Esophagus (tissue), 2 donors: ENCODE data around the gene TNFRSF13B. TPM values are rescaled to one million over a fixed set of nuclear protein-coding genes. Genes with fewer than 3 reads are reported as not detected.
"Not testable (repeated sequence)": the region's sequence is repeated elsewhere in the genome, so short reads cannot be mapped to it uniquely, and the experiment has no call there.

ENCODE experiments used
- H3K27ac ChIP-seq, 2 donors: one replicate each; pipeline ENCODE4 v1.5.1; 2013; ENCODE audit warnings: low read depth in 2 of 2, mild to moderate bottlenecking in 2 of 2, inconsistent platforms in 1 of 2, low read length in 1 of 2, moderate library complexity in 1 of 2
- H3K27me3 ChIP-seq, 2 donors: one replicate each; pipeline ENCODE4 v1.6.1; 2013; ENCODE audit warnings: low read length in 2 of 2, control low read depth in 1 of 2, mild to moderate bottlenecking in 1 of 2; ENCODE audit not compliant: insufficient read depth in 2 of 2, control insufficient read depth in 1 of 2
- H3K36me3 ChIP-seq, 2 donors: one replicate each; pipeline ENCODE4 v1.6.1; 2013; ENCODE audit warnings: low read length in 1 of 2; ENCODE audit not compliant: control insufficient read depth in 2 of 2, insufficient read depth in 2 of 2
- H3K4me1 ChIP-seq, 2 donors: one replicate each; pipeline ENCODE4 v1.6.1; 2013; ENCODE audit warnings: low read length in 1 of 2; ENCODE audit not compliant: control insufficient read depth in 2 of 2, insufficient read depth in 2 of 2
- H3K4me3 ChIP-seq, 2 donors: one replicate each; pipeline ENCODE4 v1.5.1; 2013; ENCODE audit warnings: low read length in 2 of 2, mild to moderate bottlenecking in 2 of 2, low read depth in 1 of 2, moderate library complexity in 1 of 2
- H3K9me3 ChIP-seq, 2 donors: one replicate each; pipeline ENCODE4 v1.6.1; 2013; ENCODE audit warnings: mild to moderate bottlenecking in 2 of 2, low read depth in 1 of 2, low read length in 1 of 2, moderate library complexity in 1 of 2; ENCODE audit not compliant: control insufficient read depth in 2 of 2, insufficient read depth in 1 of 2
- WGBS, 2 donors: extraction: QIAGEN DNeasy Blood & Tissue Kit; methylation state at CpG; one replicate each; pipeline ENCODE4 v1.1.7; 2013; 5-methylcytosine and 5-hydroxymethylcytosine counted together
- polyA plus RNA-seq, 2 donors: library from polyadenylated mRNA; stranded (reverse); fragments of 200-250 nt; gene quantifications; one replicate each; pipeline ENCODE4 v1.2.3, GENCODE V29; 2013
- donor health status: healthy with polysubstance abuse.
- donor health status: Bipolar disorder and iron deficiency.

Gene TNFRSF13B
- polyA plus RNA-seq, 2 donors = 0.14 to 0.29 TPM

GRCh38 chr17:16905593-16906191 lies 66.2 kb downstream of the TNFRSF13B start:
- Histone ChIP-seq H3K27ac (no peak overlapping the region), H3K4me1 (peaks cover 0 to under 1% of the 10 kb centered on the region in 2 donors), H3K27me3 (no peaks in the 10 kb centered on the region), H3K9me3 (no peaks in the 10 kb centered on the region), H3K36me3 (no peaks in the 10 kb centered on the region), H3K4me3 (no peak overlapping the region)
- 47 to 59% methylated on average over 2 of the region's 2 CpGs for WGBS, 2 donors

GRCh38 chr17:16903070-16903469 lies 68.8 kb downstream of the TNFRSF13B start:
- not testable (repeated sequence) for H3K9me3 ChIP-seq, H3K36me3 ChIP-seq, H3K27me3 ChIP-seq, H3K27ac ChIP-seq, H3K4me3 ChIP-seq, H3K4me1 ChIP-seq
- WGBS, 2 donors = 87 to 89% methylated on average over 3 of the region's 3 CpGs

GRCh38 chr17:16900288-16900882 lies 71.5 kb downstream of the TNFRSF13B start:
- Histone ChIP-seq H3K9me3 (no peaks in the 10 kb centered on the region), H3K27ac (no peak overlapping the region), H3K4me1 (no peaks in the 10 kb centered on the region), H3K27me3 (no peaks in the 10 kb centered on the region), H3K4me3 (no peak overlapping the region), H3K36me3 (no peaks in the 10 kb centered on the region)
- 90 to 92% methylated on average over 2 of the region's 2 CpGs for WGBS, 2 donors

- not testable (repeated sequence) for H3K9me3 ChIP-seq, H3K4me1 ChIP-seq, H3K27me3 ChIP-seq, H3K4me3 ChIP-seq, H3K36me3 ChIP-seq, H3K27ac ChIP-seq
- 80 to 81% methylated on average over 10 of the region's 10 CpGs for WGBS, 2 donors
Measured at GRCh38 chr17:16897211-16897896, 74.6 kb downstream of the TNFRSF13B start.

- H3K27ac ChIP-seq, H3K27me3 ChIP-seq, H3K4me3 ChIP-seq, H3K9me3 ChIP-seq, H3K4me1 ChIP-seq, H3K36me3 ChIP-seq: not testable (repeated sequence)
- WGBS, 2 donors = 83 to 90% methylated on average over 8 of the region's 8 CpGs
Measured at GRCh38 chr17:16896235-16896634, 75.7 kb downstream of the TNFRSF13B start.

- H3K9me3 ChIP-seq, H3K4me3 ChIP-seq, H3K36me3 ChIP-seq, H3K4me1 ChIP-seq, H3K27me3 ChIP-seq, H3K27ac ChIP-seq: not testable (repeated sequence)
- 91 to 93% methylated on average over 18 to 19 of the region's 19 CpGs for WGBS, 2 donors
Measured at GRCh38 chr17:16893527-16893926, 78.4 kb downstream of the TNFRSF13B start.

GRCh38 chr17:16892876-16893454 lies 79.0 kb downstream of the TNFRSF13B start:
- H3K4me3 ChIP-seq, H3K9me3 ChIP-seq, H3K4me1 ChIP-seq, H3K27ac ChIP-seq, H3K36me3 ChIP-seq, H3K27me3 ChIP-seq: not testable (repeated sequence)
- 86 to 90% methylated on average over 15 of the region's 20 CpGs for WGBS, 2 donors

GRCh38 chr17:16889088-16889465 lies 82.8 kb downstream of the TNFRSF13B start:
- no peaks in the 10 kb centered on the region for H3K4me1 ChIP-seq
- 83 to 89% methylated on average over 5 of the region's 5 CpGs for WGBS, 2 donors
- no peaks in the 10 kb centered on the region for H3K9me3 ChIP-seq
- no peaks in the 10 kb centered on the region for H3K27me3 ChIP-seq
- H3K4me3 ChIP-seq = no peak overlapping the region
- no peak overlapping the region for H3K27ac ChIP-seq
- no peaks in the 10 kb centered on the region for H3K36me3 ChIP-seq
